RWPE1 (cell line): ENCODE measurements around the gene RAB40C.

Experiments used
- CTCF ChIA-PET: fragments of 350-600 bp; sonication (Branson Sonifier 250); formaldehyde crosslinking; extraction: SDS; loops from one replicate; lab custom pipeline; 2021; lab: Yijun Ruan, JAX
- POLR2A ChIA-PET: fragments of 400-600 bp; formaldehyde crosslinking; extraction: SDS; loops from one replicate; lab custom pipeline; 2020; ENCODE audit warnings: antibody characterized with exemption; ENCODE audit not compliant: low non-redundant PET; lab: Yijun Ruan, JAX
- DNase-seq: peaks from one replicate; pipeline ENCODE4 v3.0.0; 2012; ENCODE audit warnings: low spot score
- H3K27ac ChIP-seq: fragments of 450-650 bp; 2 replicates; pipeline ENCODE4 v1.5.1; 2017
- TF ChIP-seq, protein P1 (sequence below): fragments of 450-650 bp; conservative IDR thresholded peaks from 2 replicates; pipeline ENCODE4 v1.5.1; 2017; ENCODE audit warnings: low read depth, mild to moderate bottlenecking

Gene RAB40C

DNA sequence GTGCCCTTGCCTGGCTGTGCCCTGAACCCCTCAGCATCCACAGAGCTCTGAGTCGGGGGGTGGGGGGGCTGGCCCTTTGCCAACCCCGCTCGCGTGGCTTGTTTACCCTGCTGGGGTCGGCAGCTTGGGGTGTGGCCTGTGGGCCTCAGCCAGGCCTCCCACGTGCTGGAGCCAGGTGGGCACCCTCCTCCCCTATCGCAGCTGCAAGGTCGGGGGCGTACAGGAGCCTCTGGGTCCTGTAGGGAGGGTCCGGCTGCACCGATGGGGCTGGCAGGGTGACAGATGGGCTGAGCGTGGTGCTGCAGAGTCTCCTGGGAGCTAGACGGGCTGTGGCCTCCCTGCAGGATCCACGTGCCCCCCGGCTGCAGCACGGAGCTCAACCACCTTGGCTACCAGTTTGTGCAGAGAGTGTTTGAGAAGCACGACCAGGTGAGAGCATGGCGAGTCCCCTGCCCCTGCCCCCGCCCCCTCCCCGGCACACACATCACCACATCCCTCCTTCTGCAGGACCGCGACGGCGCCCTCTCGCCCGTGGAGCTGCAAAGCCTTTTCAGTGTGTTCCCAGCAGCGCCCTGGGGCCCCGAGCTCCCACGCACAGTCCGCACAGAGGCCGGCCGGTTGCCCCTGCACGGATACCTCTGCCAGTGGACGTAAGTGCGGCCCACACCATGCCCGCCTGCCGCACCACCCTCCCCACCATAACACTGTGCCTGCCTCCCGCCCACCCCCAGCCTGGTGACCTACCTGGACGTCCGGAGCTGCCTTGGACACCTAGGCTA is 81.7 kb downstream of the RAB40C start:
- CTCF ChIA-PET, result interaction anchor here (0.6 to 1.2 kb wide), 2 partner anchors 14 to 89 kb away, joined by 3 to 7 read pairs; no protein-coding TSS in a partner anchor
- H3K27ac ChIP-seq, result peak overlapping the region; percentile 94
- POLR2A ChIA-PET, result interaction anchor here (0.5 to 0.6 kb wide), 3 partner anchors 13 to 51 kb away, joined by 3 to 5 read pairs (median 3); partner anchors contain the start of gene JMJD8
- no peak for DNase-seq
- TF ChIP-seq, protein P1, sequence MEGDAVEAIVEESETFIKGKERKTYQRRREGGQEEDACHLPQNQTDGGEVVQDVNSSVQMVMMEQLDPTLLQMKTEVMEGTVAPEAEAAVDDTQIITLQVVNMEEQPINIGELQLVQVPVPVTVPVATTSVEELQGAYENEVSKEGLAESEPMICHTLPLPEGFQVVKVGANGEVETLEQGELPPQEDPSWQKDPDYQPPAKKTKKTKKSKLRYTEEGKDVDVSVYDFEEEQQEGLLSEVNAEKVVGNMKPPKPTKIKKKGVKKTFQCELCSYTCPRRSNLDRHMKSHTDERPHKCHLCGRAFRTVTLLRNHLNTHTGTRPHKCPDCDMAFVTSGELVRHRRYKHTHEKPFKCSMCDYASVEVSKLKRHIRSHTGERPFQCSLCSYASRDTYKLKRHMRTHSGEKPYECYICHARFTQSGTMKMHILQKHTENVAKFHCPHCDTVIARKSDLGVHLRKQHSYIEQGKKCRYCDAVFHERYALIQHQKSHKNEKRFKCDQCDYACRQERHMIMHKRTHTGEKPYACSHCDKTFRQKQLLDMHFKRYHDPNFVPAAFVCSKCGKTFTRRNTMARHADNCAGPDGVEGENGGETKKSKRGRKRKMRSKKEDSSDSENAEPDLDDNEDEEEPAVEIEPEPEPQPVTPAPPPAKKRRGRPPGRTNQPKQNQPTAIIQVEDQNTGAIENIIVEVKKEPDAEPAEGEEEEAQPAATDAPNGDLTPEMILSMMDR, result no peak

DNA sequence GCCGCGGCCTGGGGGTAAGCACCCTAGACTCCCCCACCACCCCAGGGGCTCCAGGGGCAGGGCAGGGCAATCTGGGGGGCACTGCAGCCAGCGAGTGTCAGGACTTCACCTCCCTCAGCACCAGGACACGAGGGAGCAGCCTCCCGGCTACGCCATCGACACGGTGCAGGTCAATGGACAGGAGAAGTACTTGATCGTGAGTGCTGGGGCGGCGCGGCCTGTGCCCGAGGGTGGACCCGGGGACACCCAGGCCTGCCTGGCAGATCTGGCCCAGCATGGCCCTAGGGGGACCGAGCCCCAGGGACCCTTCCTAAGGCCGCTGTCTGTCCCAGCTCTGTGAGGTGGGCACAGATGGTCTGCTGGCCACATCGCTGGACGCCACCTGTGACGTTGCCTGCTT is 82.5 kb downstream of the RAB40C start:
- peak overlapping the region; percentile 94 for H3K27ac ChIP-seq
- DNase-seq, result no peak
- ChIA-PET POLR2A (interaction anchor here (0.6 kb wide), 1 partner anchor 12 kb away, joined by 5 read pairs; the partner anchor contains the start of gene JMJD8), CTCF (no interaction called here)
- TF ChIP-seq, protein P1, result no peak

DNA sequence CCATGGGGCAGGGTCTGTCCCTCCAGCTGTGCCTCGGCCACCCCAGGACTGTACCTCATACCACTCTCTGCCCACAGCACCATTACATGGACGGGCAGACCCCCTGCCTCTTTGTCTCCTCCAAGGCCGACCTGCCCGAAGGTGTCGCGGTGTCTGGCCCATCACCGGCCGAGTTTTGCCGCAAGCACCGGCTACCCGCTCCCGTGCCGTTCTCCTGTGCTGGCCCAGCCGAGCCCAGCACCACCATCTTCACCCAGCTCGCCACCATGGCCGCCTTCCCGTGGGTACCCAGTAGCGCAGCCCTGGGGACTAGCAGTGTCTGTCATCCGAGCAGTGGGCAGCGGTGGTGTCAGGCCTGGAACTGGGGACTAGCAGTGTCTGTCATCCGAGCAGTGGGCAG is 83.0 kb downstream of the RAB40C start:
- POLR2A ChIA-PET, result no interaction called here

GRCh38 chr16:673399-673991 is 83.6 kb downstream of the RAB40C start:
- TF ChIP-seq, protein P1, result no peak
- ChIA-PET CTCF (interaction anchor here (0.8 kb wide), 1 partner anchor 25 kb away, joined by 4 read pairs; no protein-coding TSS in a partner anchor), POLR2A (no interaction called here)
- H3K27ac ChIP-seq, result peak overlapping the region; percentile 94
- no peak for DNase-seq

More for the DNA sequence above, 83.0 kb downstream of the RAB40C start:
- no peak for DNase-seq
- CTCF ChIA-PET, result no interaction called here
- TF ChIP-seq, protein P1, result no peak
- H3K27ac ChIP-seq, result peak overlapping the region; percentile 94

DNA sequence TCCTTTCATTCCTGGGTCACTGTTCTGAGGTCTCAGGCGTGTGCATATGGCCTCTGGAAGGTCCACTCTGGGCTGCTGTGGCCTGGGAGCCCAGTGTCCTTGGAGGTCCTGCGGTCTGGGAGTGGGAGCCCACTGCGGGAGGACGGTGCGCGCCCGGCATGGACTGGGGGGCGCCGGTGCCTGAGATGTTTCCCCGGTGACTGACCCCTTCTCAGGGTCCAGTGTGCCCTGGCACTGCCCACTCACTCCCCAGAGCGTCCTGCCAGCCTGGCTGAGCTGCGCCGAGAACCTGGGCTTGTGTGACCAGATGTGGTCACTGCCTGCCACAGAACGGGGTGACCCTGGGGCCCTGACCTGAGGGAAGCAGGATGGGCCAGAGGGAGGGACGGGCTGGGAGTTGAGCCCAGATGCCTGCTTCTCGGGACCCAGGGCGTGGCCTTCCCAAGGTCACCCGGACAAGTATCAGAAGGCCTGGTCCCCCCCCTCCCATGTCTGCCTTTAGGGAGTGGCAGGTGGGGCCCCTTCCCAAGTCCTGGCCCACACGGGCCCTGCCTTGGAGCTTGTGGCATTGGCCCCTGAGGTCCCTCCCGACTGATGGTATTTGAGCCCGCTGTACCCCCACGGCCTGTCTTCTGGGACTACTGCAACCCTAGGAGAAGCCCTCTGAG is 84.5 kb downstream of the RAB40C start:
- DNase-seq, result no peak
- TF ChIP-seq, protein P1, result no peak
- POLR2A ChIA-PET, result no interaction called here
- peak overlapping the region; percentile 94 for H3K27ac ChIP-seq
- CTCF ChIA-PET, result no interaction called here
